Activated naive CD4-positive, alpha-beta T cell treated with anti-CD3 and anti-CD28 coated beads, Interleukin-2, amount 50 U/mL, for 16 hours (primary cell): ENCODE measurements around the gene TRPM4.
"Not testable (repeated sequence)": the region's sequence is repeated elsewhere in the genome, so short reads cannot be mapped to it uniquely, and the experiment has no call there.

Source experiments
- DNase-seq: peaks from one replicate; pipeline ENCODE4 v3.0.0-alpha.2; 2020

TRPM4 gene

DNA sequence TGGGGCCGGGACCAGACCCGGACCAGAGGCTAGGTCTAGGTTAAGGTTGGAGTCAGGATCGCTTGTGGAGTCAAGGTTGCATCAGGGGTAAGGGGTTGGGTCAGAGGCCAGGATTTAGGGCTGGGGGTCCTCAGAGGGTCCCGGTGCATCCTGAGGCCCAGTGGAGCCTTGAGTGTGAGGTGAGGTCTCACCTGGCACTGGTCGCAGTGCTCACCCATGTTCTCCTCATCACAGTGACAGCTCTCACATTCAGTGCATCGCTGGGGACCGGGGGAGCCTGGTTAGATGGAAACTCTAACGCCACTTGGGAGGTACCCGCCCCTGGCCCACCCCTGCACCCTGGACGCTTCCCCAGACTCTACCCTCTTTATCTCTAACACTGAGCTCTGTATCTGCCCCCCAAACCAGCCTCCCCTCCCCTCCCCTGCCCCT, 5.5 kb upstream of the TRPM4 start:
- DNase-seq: no peak

DNA sequence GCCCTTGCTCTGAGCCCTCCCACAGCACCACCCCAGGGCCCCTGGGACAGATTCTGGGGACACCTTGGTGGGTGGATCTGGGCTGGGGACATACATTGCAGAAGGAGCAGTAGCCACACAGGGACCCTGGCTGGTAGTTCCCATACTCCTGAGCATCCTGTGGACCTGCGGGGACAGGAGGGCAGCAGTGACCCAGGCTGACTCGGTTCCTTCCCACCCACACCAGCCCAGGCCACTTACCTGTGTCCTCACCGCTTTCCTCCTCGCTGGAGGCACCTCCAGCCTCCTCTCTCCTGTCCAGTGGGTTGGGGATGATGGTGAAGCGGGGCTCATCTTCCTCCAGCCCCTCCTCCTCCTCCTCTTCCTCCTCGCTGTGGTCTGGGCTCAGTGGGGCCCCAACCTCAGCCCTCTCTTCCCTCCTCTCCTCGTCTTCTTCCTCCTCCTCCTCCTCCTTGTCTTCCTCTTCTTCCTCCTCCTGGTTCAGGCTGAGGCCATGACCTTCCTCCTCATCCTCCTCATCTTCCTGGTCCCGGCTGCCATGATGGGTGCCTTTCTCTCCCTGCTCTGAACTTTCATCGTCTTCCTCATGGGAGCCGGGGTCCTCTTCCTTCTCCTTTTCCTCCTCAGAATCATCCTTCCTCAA, 4.3 kb upstream of the TRPM4 start:
- no peak for DNase-seq

DNA sequence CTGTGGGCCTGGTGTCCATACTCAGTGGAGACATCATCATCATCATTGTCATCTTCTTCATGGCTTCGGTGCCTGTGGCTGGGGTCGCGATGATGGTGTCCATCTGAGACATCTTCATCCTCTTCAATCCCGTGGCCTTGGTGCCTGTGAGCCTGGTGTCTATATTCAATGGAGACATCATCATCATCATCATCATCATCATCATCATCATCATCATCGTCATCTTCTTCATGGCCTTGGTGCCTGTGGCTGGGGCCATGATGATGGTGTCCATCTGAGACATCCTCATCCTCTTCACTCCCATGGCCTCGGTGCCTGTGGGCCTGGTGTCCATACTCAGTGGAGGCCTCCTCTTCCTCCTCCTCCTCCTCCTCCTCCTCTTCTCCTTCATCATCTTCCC, 3.3 kb upstream of the TRPM4 start:
- DNase-seq: no peak

DNA sequence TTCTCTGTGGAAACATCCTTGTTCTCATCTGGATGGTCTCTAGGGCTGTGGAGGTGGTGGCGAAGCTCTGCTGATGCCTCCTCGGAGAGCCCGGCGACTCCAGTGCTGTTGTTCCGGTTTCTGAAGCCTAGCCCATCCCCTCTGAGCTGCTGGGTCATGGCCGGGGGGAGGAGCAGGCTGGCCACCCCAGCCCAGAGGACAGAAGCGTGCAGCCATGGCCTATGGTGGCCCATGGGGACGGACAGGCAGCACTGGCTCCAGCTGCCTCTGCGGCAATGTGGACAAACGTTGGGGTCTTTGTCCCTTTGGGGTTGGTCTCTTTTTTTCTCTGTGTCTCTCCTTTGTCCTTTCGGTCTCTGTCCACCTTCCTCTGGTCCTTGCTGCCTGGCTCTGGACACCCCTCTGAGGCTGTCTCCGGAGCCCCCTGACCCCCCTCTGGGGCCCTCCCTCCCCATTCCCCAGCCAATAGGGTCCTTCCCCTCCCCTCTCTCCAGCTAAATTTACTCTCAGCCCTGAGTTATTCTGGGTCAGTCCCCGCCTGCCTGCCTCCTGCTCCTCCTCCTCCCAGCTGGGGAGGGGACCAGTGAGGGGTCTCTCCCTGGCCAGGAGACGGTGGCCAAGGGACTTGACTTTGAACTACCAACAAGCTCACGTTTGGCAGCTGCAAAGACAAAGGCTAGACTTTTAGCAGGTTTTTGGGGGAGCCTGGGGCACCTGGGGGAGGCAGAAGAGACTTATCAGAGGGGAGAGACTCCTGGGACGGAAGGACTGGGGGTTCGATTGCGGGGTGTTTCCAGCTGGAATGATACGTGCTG, 2.4 kb upstream of the TRPM4 start, which contains the start of gene HRC:
Gene HRC (minus strand): TSS at position 392 of the 815 bp plus-strand sequence. CDS start 159 bp downstream, at position 233.
- no peak for DNase-seq

DNA sequence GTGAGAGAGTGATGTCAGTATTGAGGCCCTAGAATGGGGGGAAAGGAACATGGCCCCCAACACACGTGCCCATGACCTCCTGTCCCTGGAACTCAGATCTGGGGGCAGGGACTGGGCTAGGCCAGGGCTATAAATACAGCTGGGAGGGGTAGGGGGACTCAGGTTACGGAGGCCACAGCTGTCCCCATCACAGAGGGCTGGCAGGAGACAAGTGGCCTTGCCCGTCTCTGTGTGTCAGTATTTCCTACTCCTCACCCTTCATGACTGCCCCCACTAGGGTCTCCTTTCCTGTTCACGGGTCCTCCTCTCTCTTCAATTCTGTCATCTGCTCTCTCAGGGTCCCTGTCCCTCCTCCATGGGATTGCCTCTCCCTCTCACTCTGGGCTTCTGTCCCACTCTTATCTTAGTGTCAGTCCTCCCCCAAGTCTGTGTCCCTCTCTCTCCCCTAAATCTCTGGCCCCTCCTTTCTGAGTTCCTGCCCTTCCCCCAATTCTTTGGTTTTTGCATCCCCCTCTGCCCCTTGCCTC, 1.7 kb upstream of the TRPM4 start:
- no peak for DNase-seq

DNA sequence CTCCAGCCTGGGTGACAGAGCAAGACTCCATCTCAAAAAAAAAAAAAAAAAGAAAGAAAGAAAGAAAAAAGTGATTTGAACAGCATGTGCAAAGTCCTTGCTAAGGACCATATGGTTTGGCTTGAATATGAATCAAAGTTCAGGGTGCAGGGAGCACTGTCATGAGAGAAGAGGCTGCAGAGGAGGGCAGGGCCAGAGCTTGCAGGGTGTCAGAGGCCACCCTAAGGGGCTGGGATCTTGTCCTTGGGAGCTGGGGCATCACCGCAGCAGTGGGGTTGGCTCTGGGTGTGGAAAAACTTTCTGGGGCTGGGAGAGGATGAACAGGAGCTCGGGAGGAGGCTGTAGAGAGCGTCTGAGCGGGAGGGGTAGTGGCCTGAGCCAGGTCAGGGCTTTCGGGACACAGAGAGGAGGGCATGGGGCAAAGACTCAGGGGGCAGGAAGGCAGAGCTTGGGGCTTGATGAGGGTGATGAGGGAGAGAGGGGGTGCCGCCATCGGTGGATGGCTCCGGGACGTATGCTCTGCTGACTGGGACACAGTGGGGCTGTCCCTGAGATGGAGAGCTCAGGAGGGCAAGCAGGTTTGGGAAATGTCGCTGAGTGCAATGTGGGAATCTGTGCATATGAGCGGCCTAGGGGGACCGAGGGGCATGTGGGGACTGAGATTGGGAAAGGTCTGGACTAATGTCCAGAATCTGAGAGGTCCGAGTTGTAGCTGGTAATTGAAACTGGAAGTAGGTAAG, 3.0 kb downstream of the TRPM4 start:
- DNase-seq: no peak

DNA sequence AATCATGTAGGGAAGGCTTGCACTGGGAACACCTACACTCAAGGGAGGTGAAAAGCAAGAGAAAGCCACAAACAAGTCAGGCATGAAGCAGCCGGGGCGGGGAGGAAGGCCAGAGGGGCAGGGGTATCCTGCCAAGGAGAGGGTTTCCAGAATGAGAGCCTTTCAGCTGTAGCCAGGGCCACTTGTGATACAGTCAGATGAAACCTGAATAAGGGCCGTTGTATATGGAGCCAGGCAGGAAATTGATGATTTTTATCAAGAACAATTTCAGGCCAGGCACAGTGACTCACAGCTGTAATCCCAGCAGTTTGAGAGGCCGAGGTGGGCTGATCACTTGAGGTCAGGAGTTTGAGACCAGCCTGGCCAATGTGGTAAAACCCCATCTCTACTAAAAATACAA, 4.4 kb downstream of the TRPM4 start:
- DNase-seq: no peak

DNA sequence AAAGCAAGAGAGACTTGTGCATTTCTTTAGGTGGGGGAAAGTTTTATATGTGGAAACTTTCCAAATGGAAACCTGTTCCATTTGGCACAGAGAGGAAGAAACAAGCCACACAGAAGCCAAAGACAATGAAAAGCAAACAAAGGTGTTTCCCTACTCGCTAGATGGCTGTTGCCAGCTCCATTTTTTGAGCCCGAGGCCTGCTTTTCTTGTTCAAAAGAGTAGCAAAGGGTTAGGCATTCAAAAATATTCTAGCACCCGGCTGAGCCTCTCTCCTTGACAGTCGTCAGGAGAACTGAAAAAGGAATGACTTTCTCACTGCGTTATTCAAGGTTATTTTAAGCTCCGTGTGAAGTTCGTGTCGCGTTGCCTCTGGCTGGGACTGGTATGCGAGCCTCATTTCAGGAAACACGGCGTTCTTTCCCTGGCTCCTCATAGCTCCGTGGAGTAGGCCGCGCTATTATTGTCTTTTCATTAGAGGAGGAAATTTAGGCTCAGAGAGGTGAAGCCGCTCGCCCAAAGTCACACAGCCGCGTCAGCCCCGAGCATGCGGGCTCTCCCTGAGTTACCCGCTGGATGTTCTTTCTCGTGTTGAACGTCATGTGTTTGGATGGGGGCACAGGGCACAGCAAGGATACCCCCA, 7.6 kb downstream of the TRPM4 start:
- no peak for DNase-seq

DNA sequence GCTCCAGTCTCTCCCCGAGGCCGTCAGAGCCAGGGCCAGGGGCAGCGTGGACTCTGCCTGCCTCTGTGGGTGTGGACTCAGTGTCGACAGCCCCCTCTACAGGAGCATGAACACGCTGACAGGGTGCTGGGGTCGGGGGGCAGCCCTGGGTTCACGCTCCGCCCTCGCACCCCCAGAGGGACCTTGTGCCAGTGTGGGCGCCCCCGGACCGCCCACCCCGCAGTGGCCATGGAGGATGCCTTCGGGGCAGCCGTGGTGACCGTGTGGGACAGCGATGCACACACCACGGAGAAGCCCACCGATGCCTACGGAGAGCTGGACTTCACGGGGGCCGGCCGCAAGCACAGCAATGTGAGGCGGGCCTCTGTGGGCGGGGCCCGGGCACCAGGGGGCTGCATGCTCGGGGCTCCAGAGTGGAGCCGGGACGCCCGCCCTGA, 8.3 kb downstream of the TRPM4 start:
- DNase-seq: no peak

DNA sequence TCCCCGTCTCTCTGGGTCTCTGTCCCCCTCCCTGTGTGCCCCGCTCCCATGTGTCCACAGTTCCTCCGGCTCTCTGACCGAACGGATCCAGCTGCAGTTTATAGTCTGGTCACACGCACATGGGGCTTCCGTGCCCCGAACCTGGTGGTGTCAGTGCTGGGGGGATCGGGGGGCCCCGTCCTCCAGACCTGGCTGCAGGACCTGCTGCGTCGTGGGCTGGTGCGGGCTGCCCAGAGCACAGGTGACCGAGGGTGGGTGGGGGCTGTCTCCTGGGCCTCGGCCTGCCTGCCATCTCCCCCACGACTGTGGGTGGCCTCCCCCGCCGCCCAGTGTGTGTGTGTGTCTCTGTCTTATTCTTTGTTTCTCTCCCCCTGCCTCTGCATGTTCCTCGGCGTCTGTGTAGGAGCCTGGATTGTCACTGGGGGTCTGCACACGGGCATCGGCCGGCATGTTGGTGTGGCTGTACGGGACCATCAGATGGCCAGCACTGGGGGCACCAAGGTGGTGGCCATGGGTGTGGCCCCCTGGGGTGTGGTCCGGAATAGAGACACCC, 10.3 kb downstream of the TRPM4 start:
- DNase-seq: no peak

DNA sequence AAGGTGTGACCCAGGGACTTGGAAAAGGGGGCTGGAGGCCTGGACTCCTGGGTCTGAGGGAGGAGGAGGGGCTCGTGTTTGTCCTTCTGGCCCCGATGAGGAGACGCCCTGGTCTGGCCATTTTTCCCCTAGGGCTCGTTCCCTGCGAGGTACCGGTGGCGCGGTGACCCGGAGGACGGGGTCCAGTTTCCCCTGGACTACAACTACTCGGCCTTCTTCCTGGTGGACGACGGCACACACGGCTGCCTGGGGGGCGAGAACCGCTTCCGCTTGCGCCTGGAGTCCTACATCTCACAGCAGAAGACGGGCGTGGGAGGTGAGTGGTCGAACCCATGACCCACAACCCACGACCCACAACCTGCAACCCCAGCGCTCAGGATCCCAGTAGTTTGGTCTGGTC, 10.8 kb downstream of the TRPM4 start:
- DNase-seq: no peak

DNA sequence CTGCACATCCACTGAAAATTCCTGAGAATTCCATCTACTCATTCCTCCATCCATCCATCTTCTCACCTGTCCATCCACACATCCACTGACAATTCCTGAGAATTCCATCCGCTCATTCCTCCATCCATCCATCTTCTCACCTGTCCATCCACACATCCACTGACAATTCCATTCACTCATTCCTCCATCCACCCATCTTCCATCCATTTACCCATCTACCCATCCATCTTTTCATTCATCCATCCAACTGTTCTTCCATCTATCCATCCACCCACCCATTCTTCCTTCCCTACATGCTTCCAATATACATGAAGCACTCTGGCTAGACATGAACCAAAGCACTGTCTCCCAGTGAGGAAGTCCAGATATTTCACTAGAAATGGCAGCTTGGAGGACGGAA, 15.6 kb downstream of the TRPM4 start:
- no peak for DNase-seq

DNA sequence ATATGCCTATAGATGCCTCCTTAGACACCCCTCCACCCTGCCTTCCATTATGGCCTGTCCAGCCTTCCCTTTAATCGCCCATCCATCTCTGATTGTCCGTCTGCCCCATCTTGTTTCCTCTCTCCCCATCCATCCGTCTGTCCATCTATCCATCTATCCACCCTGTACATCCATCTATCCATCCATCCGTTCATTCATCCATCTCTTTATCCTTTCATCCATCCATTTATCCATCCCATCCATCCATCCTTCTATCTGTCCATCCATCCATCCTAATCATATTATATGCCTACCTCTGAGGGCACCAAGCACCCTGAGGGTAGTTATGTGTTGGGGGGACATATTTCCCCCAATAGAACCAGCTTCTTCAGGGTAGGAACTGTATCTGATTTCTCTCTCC, 23.1 kb downstream of the TRPM4 start:
- no peak for DNase-seq

DNA sequence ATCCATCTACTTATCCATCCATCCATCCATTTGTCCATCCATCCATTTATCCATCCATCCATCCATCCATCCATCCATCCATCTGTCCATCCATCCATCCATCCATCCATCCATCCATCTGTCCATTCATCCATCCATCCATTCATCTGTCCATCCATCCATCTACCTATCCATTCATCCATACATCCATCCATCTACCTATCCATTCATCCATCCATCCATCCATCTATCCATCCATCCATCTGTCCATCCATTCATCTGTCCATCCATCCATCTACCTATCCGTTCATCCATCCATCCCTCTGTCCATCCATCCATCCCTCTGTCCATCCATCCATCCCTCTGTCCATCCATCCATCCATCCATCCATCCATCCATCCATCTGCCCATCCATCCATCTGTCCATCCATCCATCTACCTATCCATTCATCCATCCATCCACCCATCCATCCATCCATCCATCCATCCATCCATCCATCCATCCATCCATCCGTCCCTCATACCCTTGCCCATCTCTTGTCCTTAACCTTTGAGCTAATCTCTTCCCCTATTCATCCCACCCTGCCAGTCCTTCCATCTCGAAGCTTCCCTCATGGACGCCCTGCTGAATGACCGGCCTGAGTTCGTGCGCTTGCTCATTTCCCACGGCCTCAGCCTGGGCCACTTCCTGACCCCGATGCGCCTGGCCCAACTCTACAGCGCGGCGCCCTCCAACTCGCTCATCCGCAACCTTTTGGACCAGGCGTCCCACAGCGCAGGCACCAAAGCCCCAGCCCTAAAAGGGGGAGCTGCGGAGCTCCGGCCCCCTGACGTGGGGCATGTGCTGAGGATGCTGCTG, 24.6 kb downstream of the TRPM4 start:
- not testable (repeated sequence) for DNase-seq

DNA sequence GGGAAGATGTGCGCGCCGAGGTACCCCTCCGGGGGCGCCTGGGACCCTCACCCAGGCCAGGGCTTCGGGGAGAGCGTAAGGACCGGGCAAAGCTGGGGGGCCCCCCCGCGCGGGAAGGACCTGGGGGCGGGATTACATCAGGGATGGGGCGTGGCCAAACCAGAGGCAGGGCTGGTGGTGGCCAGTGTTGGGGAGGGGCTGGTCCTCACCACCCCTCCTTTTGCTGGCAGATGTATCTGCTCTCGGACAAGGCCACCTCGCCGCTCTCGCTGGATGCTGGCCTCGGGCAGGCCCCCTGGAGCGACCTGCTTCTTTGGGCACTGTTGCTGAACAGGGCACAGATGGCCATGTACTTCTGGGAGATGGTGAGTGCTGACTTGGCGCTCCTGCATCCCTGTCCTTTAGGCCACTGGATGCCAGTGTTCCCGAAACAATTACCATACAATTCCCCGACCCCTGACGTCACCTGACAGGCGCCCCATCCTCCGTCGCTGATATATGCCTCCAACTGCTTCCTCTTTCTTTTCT, 25.3 kb downstream of the TRPM4 start:
- no peak for DNase-seq

DNA sequence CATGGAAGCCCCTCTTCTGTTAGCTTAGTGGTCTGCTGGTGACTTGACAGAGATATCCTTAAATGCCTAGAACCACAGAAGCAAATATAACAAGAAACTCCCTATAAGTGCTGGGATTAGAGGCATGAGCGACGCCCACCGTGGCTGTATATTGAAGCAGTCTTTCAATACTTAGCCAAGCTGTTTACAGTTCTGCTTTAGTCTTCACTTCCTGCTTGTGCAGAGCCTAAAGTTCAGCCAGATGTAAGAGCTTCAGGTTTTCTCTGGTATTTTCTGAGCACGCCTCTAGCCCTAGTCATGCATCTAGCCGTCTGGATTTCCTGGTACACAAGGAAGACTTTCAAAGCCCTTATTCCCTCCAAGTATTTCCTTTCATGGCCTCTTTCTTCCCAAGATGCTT, 28.5 kb downstream of the TRPM4 start:
- no peak for DNase-seq

DNA sequence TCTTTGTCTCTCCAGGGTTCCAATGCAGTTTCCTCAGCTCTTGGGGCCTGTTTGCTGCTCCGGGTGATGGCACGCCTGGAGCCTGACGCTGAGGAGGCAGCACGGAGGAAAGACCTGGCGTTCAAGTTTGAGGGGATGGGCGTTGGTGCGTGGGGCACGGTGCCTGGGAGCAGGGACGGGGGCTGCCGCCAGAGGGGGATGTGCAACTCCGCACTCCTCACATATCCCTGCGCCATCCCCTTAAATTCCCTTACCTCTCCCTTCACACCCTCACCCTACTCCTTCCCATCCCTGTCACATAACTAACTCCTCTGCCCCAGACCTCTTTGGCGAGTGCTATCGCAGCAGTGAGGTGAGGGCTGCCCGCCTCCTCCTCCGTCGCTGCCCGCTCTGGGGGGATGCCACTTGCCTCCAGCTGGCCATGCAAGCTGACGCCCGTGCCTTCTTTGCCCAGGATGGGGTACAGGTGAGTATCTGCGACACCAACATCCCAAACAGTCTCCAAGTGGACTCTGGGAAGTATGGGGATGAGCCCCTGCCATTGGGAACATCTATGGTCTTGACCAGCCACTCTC, 31.1 kb downstream of the TRPM4 start:
- DNase-seq: no peak

DNA sequence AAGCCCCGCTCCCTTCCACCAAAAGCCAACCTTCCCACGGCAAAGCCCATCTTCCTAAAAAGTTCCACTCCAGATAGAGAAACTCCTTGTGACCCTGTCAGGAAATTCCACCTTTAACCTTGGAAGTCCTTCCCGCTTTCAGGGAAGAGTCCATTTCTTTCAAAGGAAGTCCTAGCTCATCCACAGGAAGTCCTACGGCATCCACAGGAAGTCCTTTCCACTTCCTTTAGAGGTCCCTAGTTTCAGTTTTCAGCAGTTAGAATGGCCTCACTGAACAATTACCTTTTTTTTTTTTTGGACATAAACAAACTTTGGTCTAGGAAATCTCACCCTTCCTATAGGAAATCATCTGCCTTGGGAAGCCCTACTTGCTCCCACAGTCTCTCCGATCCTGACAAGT, 31.7 kb downstream of the TRPM4 start:
- DNase-seq: no peak

DNA sequence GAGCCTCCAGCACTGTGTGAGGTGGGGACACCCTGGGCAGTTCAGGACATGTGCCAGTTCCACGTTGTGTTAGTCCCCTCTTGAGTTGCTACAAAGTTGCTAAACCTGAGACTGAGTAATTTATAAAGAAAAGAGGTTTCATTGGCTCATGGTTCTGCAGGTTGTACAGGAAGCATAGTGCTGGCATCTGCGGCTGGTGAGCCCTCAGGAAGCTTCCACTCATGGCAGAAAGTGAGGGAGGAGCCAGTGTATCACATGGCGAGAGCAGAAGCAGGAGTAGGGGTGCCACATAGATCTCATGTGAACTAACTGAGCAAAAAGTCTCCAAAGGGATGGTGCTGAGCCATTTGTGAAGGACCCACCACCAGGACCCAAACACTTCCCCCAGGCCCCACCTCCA, 33.2 kb downstream of the TRPM4 start:
- no peak for DNase-seq

DNA sequence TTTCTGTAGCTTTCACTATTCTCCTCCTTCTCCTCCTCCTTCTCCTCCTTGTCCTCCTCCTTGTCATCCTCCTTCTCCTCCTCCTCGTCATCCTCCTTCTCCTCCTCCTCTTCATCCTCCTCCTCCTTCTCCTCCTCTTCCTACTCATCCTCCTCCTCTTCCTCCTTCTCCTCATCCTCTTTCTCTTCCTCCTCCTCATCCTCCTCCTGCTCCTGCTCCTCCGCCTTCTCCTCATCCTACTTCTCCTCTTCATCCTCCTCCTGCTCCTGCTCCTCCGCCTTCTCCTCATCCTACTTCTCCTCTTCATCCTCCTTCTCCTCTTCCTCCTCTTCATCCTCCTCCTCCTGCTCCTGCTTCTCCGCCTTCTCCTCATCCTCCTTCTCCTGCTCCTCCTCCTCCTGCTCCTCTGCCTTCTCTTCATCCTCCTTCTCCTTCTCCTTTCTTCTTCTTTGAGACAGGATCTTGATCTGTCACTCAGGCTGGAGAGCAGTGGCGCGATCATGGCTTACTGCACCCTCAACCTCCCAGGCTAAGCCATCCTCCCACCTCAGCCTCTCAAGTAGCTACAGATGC, 36.3 kb downstream of the TRPM4 start:
- DNase-seq: no peak

DNA sequence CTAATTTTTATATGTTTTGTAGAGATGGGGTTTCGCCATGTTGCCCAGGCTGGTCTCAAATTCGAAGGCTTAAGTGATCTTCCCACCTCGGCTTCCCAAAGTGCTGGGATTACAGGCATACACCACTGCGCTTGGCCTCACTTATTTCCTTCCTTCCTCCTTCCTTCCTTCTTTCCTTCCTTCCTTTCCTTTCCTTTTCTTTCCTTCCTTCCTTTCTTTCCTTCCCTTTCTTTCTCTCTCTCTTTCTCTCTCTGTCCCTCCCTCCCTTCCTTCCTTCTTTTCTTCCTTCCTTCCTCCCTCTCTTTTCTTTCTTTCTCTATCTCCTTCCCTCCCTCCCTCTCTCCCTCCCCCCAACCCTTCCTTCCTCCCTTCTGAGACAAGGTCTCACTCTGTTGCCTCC, 36.8 kb downstream of the TRPM4 start:
- DNase-seq: no peak
